ENCODE data around the gene ATF6. TPM values are rescaled to one million over a fixed set of nuclear protein-coding genes. Genes with fewer than 3 reads are reported as not detected.

ATF6 gene
- total RNA-seq, 2 experiments from 2014 or later: 20.8 to 23.0 TPM

DNA sequence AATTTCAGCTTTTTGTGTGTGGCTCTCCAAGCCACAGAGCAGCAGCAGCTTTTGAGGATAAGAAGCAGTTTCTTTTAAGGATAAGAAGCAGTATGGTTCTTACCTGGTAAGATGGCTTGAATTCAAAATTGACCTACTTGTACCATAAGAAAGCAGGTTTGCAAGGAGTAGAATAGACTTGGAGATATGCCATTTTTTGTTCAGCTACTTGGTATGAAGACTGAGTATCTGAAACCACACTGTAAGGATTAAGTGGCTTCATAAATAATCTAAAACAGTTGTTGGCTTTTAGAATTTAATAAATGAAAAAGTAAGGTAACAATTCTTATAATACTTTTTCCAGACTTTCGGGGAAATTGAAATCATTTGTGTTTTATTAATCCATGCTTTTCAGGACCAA lies 74.2 kb downstream of the ATF6 start:
- intact Hi-C loops (cut with micrococcal nuclease): no loop called here
- POLR2A ChIA-PET: interaction anchor here (0.6 kb wide), 1 partner anchor 230 kb away, joined by 3 read pairs; no protein-coding TSS in a partner anchor
- Mint-ChIP-seq H3K27me3 (no peaks in the 10 kb centered on the region), H3K9me3 (no peaks in the 10 kb centered on the region), H3K36me3 (peaks cover 35% of the 10 kb centered on the region), H3K27ac (no peak overlapping the region), H3K4me3 (no peak overlapping the region), H3K4me1 (ENCODE audit: low read depth) (peaks cover 5% of the 10 kb centered on the region)
- CTCF ChIA-PET: no interaction called here
- no peak for DNase-seq

GRCh38 chr1:161843156-161843555 lies 77.0 kb downstream of the ATF6 start:
- CTCF ChIA-PET: no interaction called here
- peaks cover 33% of the 10 kb centered on the region for H3K36me3 Mint-ChIP-seq
- no peaks in the 10 kb centered on the region for H3K27me3 Mint-ChIP-seq
- H3K9me3 Mint-ChIP-seq: no peaks in the 10 kb centered on the region
- no peak for DNase-seq
- H3K27ac Mint-ChIP-seq: no peak overlapping the region
- no peak overlapping the region for H3K4me3 Mint-ChIP-seq
- peaks cover 5% of the 10 kb centered on the region for H3K4me1 Mint-ChIP-seq (ENCODE audit: low read depth)
- intact Hi-C loops (cut with micrococcal nuclease): no loop called here
- POLR2A ChIA-PET: no interaction called here

GRCh38 chr1:161844696-161845095 lies 78.6 kb downstream of the ATF6 start:
- POLR2A ChIA-PET: no interaction called here
- H3K4me3 Mint-ChIP-seq: no peak overlapping the region
- intact Hi-C loops (cut with micrococcal nuclease): no loop called here

DNA sequence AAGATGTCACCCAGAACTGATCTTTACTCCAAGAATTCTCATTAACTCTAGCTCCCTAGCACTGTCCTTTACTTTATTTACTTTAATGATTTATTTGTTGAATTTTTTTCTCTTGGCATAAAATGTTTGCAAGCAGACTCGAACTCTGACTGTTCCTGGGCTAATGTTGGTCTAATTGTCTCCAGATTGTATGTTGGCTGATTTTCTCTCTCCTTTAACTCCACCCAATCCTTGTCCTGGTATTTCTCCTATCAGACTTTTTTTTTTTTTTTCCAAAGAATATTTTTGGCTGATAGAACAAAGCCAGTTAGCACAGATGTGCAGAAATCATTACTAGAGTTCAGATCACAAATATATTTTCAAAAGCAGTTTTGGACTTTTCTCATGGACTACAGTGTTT lies 82.6 kb downstream of the ATF6 start:
- no peak for DNase-seq
- intact Hi-C loops (cut with micrococcal nuclease): loop anchor here (2.0 kb wide), 1 partner anchor 56 kb away; no protein-coding TSS in a partner anchor
- CTCF ChIA-PET: no interaction called here
- H3K9me3 Mint-ChIP-seq: no peaks in the 10 kb centered on the region
- peaks cover 53% of the 10 kb centered on the region for H3K36me3 Mint-ChIP-seq
- peaks cover 19% of the 10 kb centered on the region for H3K4me1 Mint-ChIP-seq (ENCODE audit: low read depth)
- no peaks in the 10 kb centered on the region for H3K27me3 Mint-ChIP-seq
- POLR2A ChIA-PET: no interaction called here
- H3K27ac Mint-ChIP-seq: no peak overlapping the region
- no peak overlapping the region for H3K4me3 Mint-ChIP-seq

More at GRCh38 chr1:161844696-161845095, 78.6 kb downstream of the ATF6 start:
- H3K9me3 Mint-ChIP-seq: no peaks in the 10 kb centered on the region
- peaks cover 16% of the 10 kb centered on the region for H3K4me1 Mint-ChIP-seq (ENCODE audit: low read depth)
- H3K27me3 Mint-ChIP-seq: no peaks in the 10 kb centered on the region
- DNase-seq: no peak
- H3K36me3 Mint-ChIP-seq: peaks cover 36% of the 10 kb centered on the region
- CTCF ChIA-PET: no interaction called here
- no peak overlapping the region for H3K27ac Mint-ChIP-seq

- H3K27me3 Mint-ChIP-seq: no peaks in the 10 kb centered on the region
- no peak overlapping the region for H3K4me3 Mint-ChIP-seq
- peaks cover 13% of the 10 kb centered on the region for H3K4me1 Mint-ChIP-seq (ENCODE audit: low read depth)
- H3K27ac Mint-ChIP-seq: peak overlapping the region; percentile 50
- DNase-seq: no peak
- H3K9me3 Mint-ChIP-seq: no peaks in the 10 kb centered on the region
- intact Hi-C loops (cut with micrococcal nuclease): loop anchor here (2.0 kb wide), 1 partner anchor 57 kb away; no protein-coding TSS in a partner anchor
- POLR2A ChIA-PET: no interaction called here
- CTCF ChIA-PET: interaction anchor here (0.5 kb wide), 1 partner anchor 187 kb away, joined by 5 read pairs; no protein-coding TSS in a partner anchor
- H3K36me3 Mint-ChIP-seq: peaks cover 54% of the 10 kb centered on the region
Measured at GRCh38 chr1:161849518-161849917, 83.4 kb downstream of the ATF6 start.

DNA sequence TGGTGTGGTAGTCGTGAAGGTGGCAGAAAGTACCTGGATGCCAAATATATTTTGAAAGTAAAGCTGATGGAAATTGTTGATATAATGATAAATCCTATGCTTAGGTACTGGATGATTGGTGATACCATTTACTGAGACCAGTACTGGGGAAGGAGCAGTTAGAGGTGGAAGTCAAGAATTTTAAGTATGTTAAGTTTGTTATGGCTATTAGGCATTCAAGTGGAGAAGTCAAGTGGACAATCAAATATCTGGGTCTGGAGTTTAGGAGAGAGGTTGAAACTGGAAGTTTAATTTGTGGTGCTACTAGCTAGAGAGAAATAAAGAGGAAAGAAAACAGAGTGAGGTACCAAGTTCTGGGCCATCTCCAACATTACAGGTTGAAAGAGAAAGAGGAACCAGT lies 89.1 kb downstream of the ATF6 start:
- intact Hi-C loops (cut with micrococcal nuclease): no loop called here
- DNase-seq: no peak

DNA sequence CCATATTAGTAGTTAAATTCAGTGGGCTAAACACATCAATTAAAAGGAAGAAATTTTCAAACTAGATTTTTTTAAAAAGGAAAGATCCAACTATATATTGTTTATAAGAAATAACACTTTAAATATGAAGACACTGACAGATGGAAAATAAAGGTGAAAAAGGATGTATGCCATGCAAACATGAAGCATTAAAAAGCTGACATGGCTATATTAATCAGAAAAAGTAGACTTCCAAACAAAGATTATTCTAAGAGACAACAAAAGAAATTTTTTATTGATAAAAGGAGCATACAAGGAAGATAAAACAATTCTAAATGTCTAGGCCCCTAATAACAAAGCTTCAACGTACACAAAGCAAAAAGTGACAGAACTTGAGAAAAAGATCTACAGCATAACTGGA lies 92.2 kb downstream of the ATF6 start:
- CTCF ChIA-PET: interaction anchor here (0.9 kb wide), 1 partner anchor 179 kb away, joined by 5 read pairs; no protein-coding TSS in a partner anchor
- no peaks in the 10 kb centered on the region for H3K9me3 Mint-ChIP-seq
- no peak for DNase-seq
- no peaks in the 10 kb centered on the region for H3K4me1 Mint-ChIP-seq (ENCODE audit: low read depth)
- POLR2A ChIA-PET: no interaction called here
- H3K27ac Mint-ChIP-seq: no peak overlapping the region
- no peaks in the 10 kb centered on the region for H3K27me3 Mint-ChIP-seq
- H3K36me3 Mint-ChIP-seq: peaks cover 39% of the 10 kb centered on the region
- intact Hi-C loops (cut with micrococcal nuclease): no loop called here
- H3K4me3 Mint-ChIP-seq: no peak overlapping the region

More for the DNA sequence above, 89.1 kb downstream of the ATF6 start:
- no peaks in the 10 kb centered on the region for H3K27me3 Mint-ChIP-seq
- no peak overlapping the region for H3K27ac Mint-ChIP-seq
- ChIA-PET CTCF (interaction anchor here (0.7 kb wide), 1 partner anchor 387 kb away, joined by 4 read pairs; no protein-coding TSS in a partner anchor), POLR2A (interaction anchor here (1.0 kb wide), 1 partner anchor 9 kb away, joined by 3 read pairs; no protein-coding TSS in a partner anchor)
- no peak overlapping the region for H3K4me3 Mint-ChIP-seq
- H3K4me1 Mint-ChIP-seq (ENCODE audit: low read depth): no peaks in the 10 kb centered on the region
- no peaks in the 10 kb centered on the region for H3K9me3 Mint-ChIP-seq
- peaks cover 49% of the 10 kb centered on the region for H3K36me3 Mint-ChIP-seq

- peaks cover 30% of the 10 kb centered on the region for H3K36me3 Mint-ChIP-seq
- intact Hi-C loops (cut with micrococcal nuclease): no loop called here
- DNase-seq: no peak
- no peaks in the 10 kb centered on the region for H3K4me1 Mint-ChIP-seq (ENCODE audit: low read depth)
- H3K4me3 Mint-ChIP-seq: no peak overlapping the region
- no peak overlapping the region for H3K27ac Mint-ChIP-seq
- POLR2A ChIA-PET: no interaction called here
- CTCF ChIA-PET: interaction anchor here (1.7 kb wide), 1 partner anchor 72 kb away, joined by 4 read pairs; no protein-coding TSS in a partner anchor
- no peaks in the 10 kb centered on the region for H3K9me3 Mint-ChIP-seq
- no peaks in the 10 kb centered on the region for H3K27me3 Mint-ChIP-seq
Measured at GRCh38 chr1:161863549-161863948, 97.4 kb downstream of the ATF6 start.

- no peak overlapping the region for H3K27ac Mint-ChIP-seq
- DNase-seq: no peak
- no peaks in the 10 kb centered on the region for H3K4me1 Mint-ChIP-seq (ENCODE audit: low read depth)
- no peak overlapping the region for H3K4me3 Mint-ChIP-seq
- H3K9me3 Mint-ChIP-seq: no peaks in the 10 kb centered on the region
- H3K27me3 Mint-ChIP-seq: no peaks in the 10 kb centered on the region
- intact Hi-C loops (cut with micrococcal nuclease): no loop called here
- ChIA-PET POLR2A (no interaction called here), CTCF (no interaction called here)
- peaks cover 28% of the 10 kb centered on the region for H3K36me3 Mint-ChIP-seq
Measured at GRCh38 chr1:161864577-161864976, 98.5 kb downstream of the ATF6 start.

DNA sequence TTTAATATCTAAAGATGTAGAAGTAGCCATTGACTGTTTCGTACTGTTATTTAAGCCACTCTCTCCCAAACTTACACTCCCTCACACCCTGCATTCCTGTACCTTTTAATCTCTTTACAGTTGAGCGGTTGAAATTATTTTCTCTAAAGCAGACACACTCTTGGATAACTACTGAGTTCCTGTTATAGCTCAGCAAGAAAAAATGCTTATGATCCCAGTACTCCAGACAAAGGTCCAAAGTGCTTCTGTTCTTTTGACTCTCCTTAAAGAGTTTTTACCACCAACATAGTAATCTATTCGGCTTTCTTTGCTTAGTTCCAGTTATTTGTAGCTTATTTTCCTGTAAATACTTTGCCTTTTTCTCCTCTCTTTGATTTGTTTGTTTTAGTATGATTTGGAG lies 100.1 kb downstream of the ATF6 start:
- POLR2A ChIA-PET: no interaction called here

GRCh38 chr1:161868832-161869231 lies 102.7 kb downstream of the ATF6 start:
- H3K36me3 Mint-ChIP-seq: peaks cover 18% of the 10 kb centered on the region
- H3K27me3 Mint-ChIP-seq: no peaks in the 10 kb centered on the region
- no peak overlapping the region for H3K27ac Mint-ChIP-seq
- ChIA-PET CTCF (no interaction called here), POLR2A (no interaction called here)
- no peak overlapping the region for H3K4me3 Mint-ChIP-seq
- no peak for DNase-seq
- H3K4me1 Mint-ChIP-seq (ENCODE audit: low read depth): no peaks in the 10 kb centered on the region
- intact Hi-C loops (cut with micrococcal nuclease): no loop called here
- no peaks in the 10 kb centered on the region for H3K9me3 Mint-ChIP-seq

More for the DNA sequence above, 100.1 kb downstream of the ATF6 start:
- intact Hi-C loops (cut with micrococcal nuclease): no loop called here
- no peak for DNase-seq
- H3K9me3 Mint-ChIP-seq: no peaks in the 10 kb centered on the region
- no peaks in the 10 kb centered on the region for H3K4me1 Mint-ChIP-seq (ENCODE audit: low read depth)
- CTCF ChIA-PET: interaction anchor here (0.8 kb wide), 1 partner anchor 74 kb away, joined by 3 read pairs; no protein-coding TSS in a partner anchor
- H3K27ac Mint-ChIP-seq: no peak overlapping the region
- no peak overlapping the region for H3K4me3 Mint-ChIP-seq
- H3K36me3 Mint-ChIP-seq: peaks cover 28% of the 10 kb centered on the region
- H3K27me3 Mint-ChIP-seq: no peaks in the 10 kb centered on the region

GRCh38 chr1:161869291-161869690 lies 103.2 kb downstream of the ATF6 start:
- Mint-ChIP-seq H3K4me1 (ENCODE audit: low read depth) (no peaks in the 10 kb centered on the region), H3K36me3 (peaks cover 14% of the 10 kb centered on the region), H3K9me3 (no peaks in the 10 kb centered on the region), H3K27me3 (no peaks in the 10 kb centered on the region), H3K4me3 (no peak overlapping the region), H3K27ac (no peak overlapping the region)
- intact Hi-C loops (cut with micrococcal nuclease): no loop called here
- no peak for DNase-seq
- ChIA-PET CTCF (interaction anchor here (0.5 to 0.7 kb wide), 2 partner anchors 37 to 808 kb away, joined by 3 to 4 read pairs; no protein-coding TSS in a partner anchor), POLR2A (no interaction called here)

GRCh38 chr1:161872506-161872905 lies 106.4 kb downstream of the ATF6 start:
- Mint-ChIP-seq H3K36me3 (peaks cover 8% of the 10 kb centered on the region), H3K4me3 (no peak overlapping the region), H3K27me3 (no peaks in the 10 kb centered on the region), H3K4me1 (ENCODE audit: low read depth) (no peaks in the 10 kb centered on the region), H3K27ac (no peak overlapping the region), H3K9me3 (no peaks in the 10 kb centered on the region)
- POLR2A ChIA-PET: no interaction called here
- DNase-seq: no peak
- CTCF ChIA-PET: no interaction called here
- intact Hi-C loops (cut with micrococcal nuclease): no loop called here

All from activated CD4-positive, alpha-beta memory T cell treated with anti-CD3 and anti-CD28 coated beads for 36 hours (primary cell).